Pancreas (tissue), 10 donors: Measurements from ENCODE around the gene SARS1. TPM values are rescaled to one million over a fixed set of nuclear protein-coding genes. Genes with fewer than 3 reads are reported as not detected.

Experiments
- ATAC-seq, 4 donors: fragments of 200-7000 bp; cut with Tn5 transposase; one replicate each; pipeline versions ENCODE4 v1.8.0 to v1.9.1; 2020; ENCODE audit warnings: mild to moderate bottlenecking in 4 of 4, moderate library complexity in 4 of 4
- DNase-seq, 6 donors: peaks; one replicate each; pipeline ENCODE4 v3.0.0-alpha.2; 2020
- FAIRE-seq: peaks from 2 replicates; lab custom pipeline; 2012; peaks lifted over from hg19 to GRCh38; lab: Jason Lieb, UNC
- H3K27ac ChIP-seq, 4 donors: fragments of 200-600 bp; sonication (generic); 1 replicate in 3 of 4; 2 replicates in 1 of 4; pipeline versions ENCODE4 v1.5.0 to v1.8.0; 2020
- H3K27me3 ChIP-seq, 4 donors: fragments of 200-600 bp; one replicate each; pipeline ENCODE4 v1.8.0; 2021
- H3K36me3 ChIP-seq, 3 donors: fragments of 200-600 bp; sonication (generic) in 1 of 3; one replicate each; pipeline versions ENCODE4 v1.5.0 to v1.8.0; 2020 to 2021
- H3K4me1 ChIP-seq, 3 donors: fragments of 200-600 bp; one replicate each; pipeline ENCODE4 v1.8.0; 2021
- H3K4me3 ChIP-seq, 4 donors: fragments of 200-600 bp; sonication (generic) in 2 of 4; one replicate each; pipeline versions ENCODE4 v1.5.0 to v1.8.0; 2020 to 2021
- H3K9me3 ChIP-seq, 4 donors: fragments of 200-600 bp; one replicate each; pipeline ENCODE4 v1.8.0; 2021
- CTCF ChIP-seq, 4 donors: fragments of 200-600 bp; sonication (generic) in 3 of 4; IDR thresholded peaks; one replicate each; pipeline versions ENCODE4 v1.5.0 to v1.8.0; 2021; ENCODE audit warnings: antibody characterized with exemption in 4 of 4
- WGBS, 2 donors: extraction: QIAGEN DNeasy Blood & Tissue Kit; methylation state at CpG; one replicate each; pipeline ENCODE4 v1.1.7; 2013; 5-methylcytosine and 5-hydroxymethylcytosine counted together
- intact Hi-C, 3 donors: fragments of 100-400 bp; cut with DNase I; formaldehyde crosslinking; loops; one replicate each; pipeline versions ENCODE4 v1.11.1 to v1.14.2; 2022
- polyA plus RNA-seq, 2 donors: library from polyadenylated mRNA; stranded (reverse); fragments of 200-250 nt; gene quantifications; one replicate each; pipeline ENCODE4 v1.2.3, GENCODE V29; 2013
- total RNA-seq, 6 donors: library from RNA; stranded (reverse); fragmentation: NEBNext Ultra II Directional in 4 of 6; extraction: Animal tissue kit (Norgen Biotek cat#: 25700) in 4 of 6; gene quantifications; one replicate each; pipeline versions ENCODE4 v1.2.1 to v1.2.4, GENCODE V29; 2021 to 2023
- donor health status: healthy with polysubstance abuse.
- donor health status: DM: no; HTN: no; CAD: no; lungs with moderate emphysema.
- donor health status: DM: no; HTN: no; CAD: no.
- donor health status: control.
- donor health status: control.
- donor health status: Bipolar disorder and iron deficiency.
- donor health status: DM: yes; HTN: yes; CAD: no.
- donor health status: DM: no; HTN: no; CAD: no.
- donor health status: DM: no; HTN: no; CAD: no.
- donor health status: DM: yes; HTN: yes; CAD: no.

Gene SARS1
- total and polyA plus RNA-seq, 8 donors, result 50.5 to 270 (median 115) TPM

GRCh38 chr1:109208836-109209463 is 4.8 kb upstream of the SARS1 start:
- DNase-seq (no peak), FAIRE-seq (no peak), ATAC-seq (no peak)
- Histone ChIP-seq H3K4me3 (peak overlapping the region in 1 of 4 donors; percentile 18), H3K27ac (no peak overlapping the region), H3K36me3 (no peaks in the 10 kb centered on the region), H3K27me3 (no peaks in the 10 kb centered on the region), H3K4me1 (peaks cover 0 to 11% (median 0%) of the 10 kb centered on the region in 3 donors), H3K9me3 (no peaks in the 10 kb centered on the region)
- 37% methylated on average over 9 of the region's 9 CpGs for WGBS, 2 donors
- TF ChIP-seq CTCF (IDR thresholded peaks at IDR 0.05), result no peak
- intact Hi-C loops, result no loop called here

- no peak for DNase-seq
- intact Hi-C loops, result no loop called here
- Histone ChIP-seq H3K4me3 (no peak overlapping the region), H3K27ac (no peak overlapping the region), H3K27me3 (no peaks in the 10 kb centered on the region), H3K36me3 (no peaks in the 10 kb centered on the region), H3K9me3 (no peaks in the 10 kb centered on the region), H3K4me1 (peaks cover 0 to 13% (median under 1%) of the 10 kb centered on the region in 3 donors)
- TF ChIP-seq CTCF (IDR thresholded peaks at IDR 0.05), result no peak
- no peak for ATAC-seq
- WGBS, 2 donors, result 67 to 80% methylated on average over 8 of the region's 8 CpGs
- FAIRE-seq, result no peak
These were observed 3.7 kb upstream of the SARS1 start for GRCh38 chr1:109210058-109210457.

- Histone ChIP-seq H3K27ac (peak overlapping the region in 3 of 4 donors; percentile 59 to 88 (median 81)), H3K4me1 (peaks cover 20 to 34% (median 24%) of the 10 kb centered on the region in 3 donors), H3K36me3 (no peaks in the 10 kb centered on the region), H3K9me3 (no peaks in the 10 kb centered on the region), H3K27me3 (no peaks in the 10 kb centered on the region), H3K4me3 (peak overlapping the region; percentile 53 to 92 (median 73))
- ATAC-seq, result no peak
- TF ChIP-seq CTCF (IDR thresholded peaks at IDR 0.05), result no peak
- WGBS, 2 donors, result 20 to 22% methylated on average over 10 of the region's 10 CpGs
- no peak for DNase-seq
- FAIRE-seq, result no peak
- intact Hi-C loops, result no loop called here
These were observed 334 bp upstream of the SARS1 start for GRCh38 chr1:109213345-109213823.

GRCh38 chr1:109214695-109215623 is 1.2 kb downstream of the SARS1 start:
- H3K36me3 ChIP-seq, result no peaks in the 10 kb centered on the region
- 4 to 6% methylated on average over 13 of the region's 13 CpGs for WGBS, 2 donors
- ATAC-seq (peak; percentile 39 to 72 (median 47)), FAIRE-seq (no peak), DNase-seq (peak in 3 of 6 donors; percentile 29 to 78 (median 39))
- H3K27ac ChIP-seq, result peak overlapping the region; percentile 56 to 88 (median 70)
- H3K27me3 ChIP-seq, result no peaks in the 10 kb centered on the region
- intact Hi-C loops, result no loop called here
- peak overlapping the region; percentile 53 to 92 (median 73) for H3K4me3 ChIP-seq
- H3K9me3 ChIP-seq, result no peaks in the 10 kb centered on the region
- no peak for TF ChIP-seq CTCF (IDR thresholded peaks at IDR 0.05)
- H3K4me1 ChIP-seq, result peaks cover 20 to 29% (median 24%) of the 10 kb centered on the region in 3 donors
